Endothelial cell of umbilical vein (primary cell): Measurements from ENCODE around the gene DPYSL4. TPM values are rescaled to one million over a fixed set of nuclear protein-coding genes. Genes with fewer than 3 reads are reported as not detected.

Source experiments
- BruUV-seq: library from RNA; stranded (reverse); fragments of 400-500 nt; replicated peaks from 2 replicates; lab custom pipeline; 2021; lab: Mats Ljungman, UMichigan
- CTCF ChIA-PET: fragments of 300-600, 350-600 bp; sonication (Branson Sonifier 250); formaldehyde crosslinking; loops from one replicate; lab custom pipeline; 2021; ENCODE audit warnings: antibody characterized with exemption, inconsistent platforms; lab: Charles Lee
- POLR2A ChIA-PET: fragments of 300-600, 350-600 bp; sonication (Branson Sonifier 250); formaldehyde crosslinking; loops from one replicate; lab custom pipeline; 2021; ENCODE audit warnings: antibody characterized with exemption, inconsistent platforms; lab: Charles Lee
- DNase-seq: peaks from one replicate; pipeline ENCODE4 v3.0.0-alpha.2; 2011; ENCODE audit warnings: low read depth, low spot score
- FAIRE-seq: peaks from 2 replicates; lab custom pipeline; 2011; peaks lifted over from hg19 to GRCh38; lab: Jason Lieb, UNC
- H2AFZ ChIP-seq: 2 replicates; pipeline ENCODE4 v1.6.0; 2012; ENCODE audit warnings: low read depth, low read length, control low read depth, inconsistent platforms
- H3K27ac ChIP-seq: 2 replicates; pipeline ENCODE4 v1.5.1; 2011; ENCODE audit warnings: low read depth, mild to moderate bottlenecking, control low read depth, low read length, moderate library complexity; ENCODE audit not compliant: insufficient read depth
- H3K27me3 ChIP-seq, 2 experiments: 2 replicates each; pipeline versions ENCODE4 v1.6.0 to v1.6.1; 2011; ENCODE audit warnings: low read length in 2 of 2, mixed read lengths in 1 of 2; ENCODE audit not compliant: control insufficient read depth in 2 of 2, insufficient read depth in 2 of 2
- H3K36me3 ChIP-seq, 2 experiments: 2 replicates in 1 of 2; 3 replicates in 1 of 2; pipeline ENCODE4 v1.5.1; 2011; ENCODE audit warnings: low read length in 2 of 2, mild to moderate bottlenecking in 1 of 2, moderate library complexity in 1 of 2; ENCODE audit not compliant: control insufficient read depth in 2 of 2, insufficient read depth in 2 of 2; ENCODE audit errors: extremely low read depth in 1 of 2
- H3K4me1 ChIP-seq: 3 replicates; pipeline ENCODE4 v1.5.1; 2011; ENCODE audit warnings: mild to moderate bottlenecking, low read length; ENCODE audit not compliant: control insufficient read depth, insufficient read depth; ENCODE audit errors: extremely low read depth
- H3K4me2 ChIP-seq: 2 replicates; pipeline ENCODE4 v1.6.1; 2011; ENCODE audit warnings: low read length, control low read depth, mixed read lengths; ENCODE audit not compliant: insufficient read depth
- H3K4me3 ChIP-seq, 3 experiments: fragments of 200-600 bp in 1 of 3; sonication (generic), shearing (Covaris generic) in 1 of 3; replicated peaks in 1 of 3; 2 replicates each; pipeline ENCODE4 v1.5.1; 2011 to 2016; ENCODE audit warnings: control low read depth in 3 of 3, low read length in 3 of 3, mild to moderate bottlenecking in 2 of 3, inconsistent platforms in 1 of 3, low read depth in 1 of 3, moderate library complexity in 1 of 3; ENCODE audit not compliant: insufficient read depth in 1 of 3
- H3K79me2 ChIP-seq: 2 replicates; pipeline ENCODE4 v1.6.0; 2012; ENCODE audit warnings: low read length, inconsistent platforms; ENCODE audit not compliant: control insufficient read depth, insufficient read depth
- H3K9ac ChIP-seq: replicated peaks from 2 replicates; pipeline ENCODE3; 2011; ENCODE audit warnings: low read length, control low read depth; ENCODE audit not compliant: insufficient read depth; ENCODE audit errors: extremely low read depth
- H3K9me1 ChIP-seq: replicated peaks from 3 replicates; pipeline ENCODE4 v1.6.0; 2011; ENCODE audit warnings: mild to moderate bottlenecking, low read length; ENCODE audit not compliant: control insufficient read depth, insufficient read depth; ENCODE audit errors: extremely low read depth
- H3K9me3 ChIP-seq: replicated peaks from 2 replicates; pipeline ENCODE4 v1.5.1; 2012; ENCODE audit warnings: low read length, inconsistent platforms; ENCODE audit not compliant: control insufficient read depth, insufficient read depth
- H4K20me1 ChIP-seq: replicated peaks from 2 replicates; pipeline ENCODE3; 2011; ENCODE audit warnings: mild to moderate bottlenecking, low read length; ENCODE audit not compliant: control insufficient read depth, insufficient read depth; ENCODE audit errors: extremely low read depth
- CTCF ChIP-seq, 2 donors: IDR thresholded peaks; 1 replicate in 1 of 2; 2 replicates in 1 of 2; pipeline ENCODE4 v1.5.1; 2011; ENCODE audit warnings: low read length in 2 of 2, mild to moderate bottlenecking in 2 of 2, moderate library complexity in 2 of 2, control low read depth in 1 of 2, inconsistent platforms in 1 of 2, low read depth in 1 of 2; ENCODE audit not compliant: insufficient read depth in 1 of 2; ENCODE audit errors: extremely low read depth in 1 of 2
- EZH2 ChIP-seq: IDR thresholded peaks from 2 replicates; pipeline ENCODE4 v1.6.1; 2012; ENCODE audit warnings: borderline replicate concordance, low read depth, mild to moderate bottlenecking, moderate library complexity, low read length, inconsistent platforms; ENCODE audit not compliant: severe bottlenecking
- FOS ChIP-seq: IDR thresholded peaks from 2 replicates; pipeline ENCODE4 v1.6.1; 2011; ENCODE audit warnings: mild to moderate bottlenecking, low read length, moderate library complexity, borderline replicate concordance; ENCODE audit not compliant: insufficient read depth
- GATA2 ChIP-seq: IDR thresholded peaks from 2 replicates; pipeline ENCODE4 v1.7.0; 2011; ENCODE audit warnings: low read depth, mild to moderate bottlenecking, moderate library complexity, mixed read lengths, low read length; ENCODE audit not compliant: insufficient read length, insufficient read depth
- JUN ChIP-seq: IDR thresholded peaks from 2 replicates; pipeline ENCODE4 v1.6.1; 2011; ENCODE audit warnings: borderline replicate concordance, low read depth; ENCODE audit not compliant: insufficient read length, insufficient read depth
- MAX ChIP-seq: IDR thresholded peaks from 2 replicates; pipeline ENCODE4 v1.6.1; 2011; ENCODE audit not compliant: insufficient read depth, insufficient read length
- MYC ChIP-seq: IDR thresholded peaks from one replicate; pipeline ENCODE4 v1.6.1; 2011; ENCODE audit warnings: mild to moderate bottlenecking, low read depth, low read length
- POLR2A ChIP-seq: IDR thresholded peaks from 2 replicates; pipeline ENCODE4 v1.6.1; 2012; ENCODE audit warnings: low read depth, mild to moderate bottlenecking, control low read depth, low read length
- POLR2AphosphoS5 ChIP-seq: IDR thresholded peaks from 2 replicates; pipeline ENCODE4 v1.6.1; 2012; ENCODE audit warnings: low read depth, mild to moderate bottlenecking, control low read depth, low read length, moderate library complexity; ENCODE audit not compliant: insufficient read depth
- dilution Hi-C: fragments of 300-500 bp; cut with MboI; formaldehyde crosslinking; loops from one replicate; pipeline ENCODE4 v1.15.0; 2019; ENCODE audit warnings: low sequenced_read_pairs; ENCODE audit not compliant: extremely low pct_ligation_motif_present
- intact Hi-C: fragments of 100-400 bp; cut with micrococcal nuclease; formaldehyde crosslinking; loops from one replicate; pipeline ENCODE4 v1.10.0; 2022
- polyA plus RNA-seq, 4 experiments: library from polyadenylated mRNA; depleted of rRNA in 3 of 4; stranded (reverse) in 3 of 4; unstranded in 1 of 4; fragments of >200 nt; gene quantifications; 2 replicates each; pipeline versions ENCODE4 v1.2.1 to v1.2.3, GENCODE V29; 2011 to 2012; ENCODE audit warnings: missing spikeins in 1 of 4
- total RNA-seq: library from RNA; stranded (reverse); gene quantifications from 2 replicates; pipeline ENCODE4 v1.2.3, GENCODE V29; 2021

DPYSL4 gene
- total and polyA plus RNA-seq, 2 donors (not counting 3 experiments of a cell fraction or from before 2014, with no cell fraction given) = 27.1 to 60.0 TPM

GRCh38 chr10:132178672-132179545 is 7.8 kb upstream of the DPYSL4 start:
- no peak for TF ChIP-seq EZH2
- no peak for TF ChIP-seq MAX
- no peak for TF ChIP-seq MYC
- TF ChIP-seq POLR2A = no peak
- no peak for TF ChIP-seq FOS
- TF ChIP-seq GATA2 = no peak
- TF ChIP-seq POLR2AphosphoS5 = no peak
- TF ChIP-seq JUN = no peak
- no peak for TF ChIP-seq CTCF (IDR thresholded peaks at IDR 0.05; ENCODE audit: extremely low read depth in 1 of 2, insufficient read depth in 1 of 2, low read depth in 1 of 2, low read length in 2 of 2)
- Histone ChIP-seq H3K79me2 (no peaks in the 10 kb centered on the region), H3K9ac (no peak overlapping the region), H3K9me1 (no peaks in the 10 kb centered on the region), H2AFZ (no peak overlapping the region), H3K4me1 (no peaks in the 10 kb centered on the region), H4K20me1 (no peaks in the 10 kb centered on the region), H3K36me3 (no peaks in the 10 kb centered on the region), H3K27ac (no peak overlapping the region), H3K4me3 (no peak overlapping the region), H3K4me2 (no peak overlapping the region), H3K9me3 (no peaks in the 10 kb centered on the region), H3K27me3 (peaks cover 5 to 6% of the 10 kb centered on the region in 2 experiments)
- no TSS peak for BruUV-seq
- intact Hi-C loops (no loop called here), dilution Hi-C loops (no loop called here)
- ChIA-PET POLR2A (no interaction called here), CTCF (no interaction called here)
- FAIRE-seq = no peak
- DNase-seq = no peak
